PC-3 (cell line): ENCODE data around the gene MKRN2. TPM values are rescaled to one million over a fixed set of nuclear protein-coding genes. Genes with fewer than 3 reads are reported as not detected.
A peak's percentile ranks its signal among the peaks of the same experiment; 100 is the strongest.

Source experiments
- ATAC-seq: fragments of 200-7000 bp; cut with Tn5 transposase; 2 replicates; pipeline ENCODE4 v1.9.1; 2020; ENCODE audit warnings: mild to moderate bottlenecking, moderate library complexity
- BruUV-seq: library from RNA; stranded (reverse); fragments of 400-500 nt; replicated peaks from 2 replicates; lab custom pipeline; 2021; lab: Mats Ljungman, UMichigan
- CTCF ChIA-PET: fragments of 300-600 bp; sonication (Branson Sonifier 250); formaldehyde crosslinking; loops from one replicate; lab custom pipeline; 2022; ENCODE audit warnings: antibody characterized with exemption; lab: Charles Lee
- POLR2A ChIA-PET: fragments of 300-600 bp; sonication (Branson Sonifier 250); formaldehyde crosslinking; loops from one replicate; lab custom pipeline; 2022; ENCODE audit warnings: antibody characterized with exemption; ENCODE audit not compliant: unreplicated experiment; lab: Charles Lee
- DNase-seq: peaks from one replicate; pipeline ENCODE4 v3.0.0-alpha.2; 2015
- H2AFZ ChIP-seq: fragments of 300-600 bp; sonication (generic); 2 replicates; pipeline ENCODE4 v1.6.0; 2016; ENCODE audit warnings: antibody characterized with exemption, low read length
- H3F3A ChIP-seq: fragments of 300-600 bp; sonication (generic); one replicate; pipeline ENCODE4 v1.6.0; 2017; ENCODE audit warnings: antibody characterized with exemption, low read length, control low read depth, mild to moderate bottlenecking; ENCODE audit not compliant: unreplicated experiment
- H3K27ac ChIP-seq: fragments of 300-600 bp; sonication (generic); 2 replicates; pipeline ENCODE4 v1.5.1; 2016; ENCODE audit warnings: mild to moderate bottlenecking, low read length
- H3K27me3 ChIP-seq: fragments of 300-600 bp; sonication (generic); 2 replicates; pipeline ENCODE4 v1.6.1; 2016; ENCODE audit warnings: low read length, mixed read lengths
- H3K36me3 ChIP-seq: fragments of 300-600 bp; sonication (generic); 2 replicates; pipeline ENCODE4 v1.6.1; 2016; ENCODE audit warnings: low read depth, mixed run types, low read length, mixed read lengths
- H3K4me1 ChIP-seq: fragments of 300-600 bp; sonication (generic); 2 replicates; pipeline ENCODE4 v1.5.1; 2016; ENCODE audit warnings: low read length; ENCODE audit not compliant: insufficient read depth
- H3K4me2 ChIP-seq: fragments of 300-600 bp; sonication (generic); 2 replicates; pipeline ENCODE4 v1.6.0; 2016; ENCODE audit warnings: low read length
- H3K4me3 ChIP-seq: fragments of 300-600 bp; sonication (generic); 2 replicates; pipeline ENCODE4 v1.5.1; 2016; ENCODE audit warnings: mild to moderate bottlenecking, low read length, mixed read lengths
- H3K79me2 ChIP-seq: fragments of 300-600 bp; sonication (generic); 2 replicates; pipeline ENCODE4 v1.6.1; 2017; ENCODE audit warnings: low read length, mixed read lengths
- H3K9ac ChIP-seq: fragments of 300-600 bp; sonication (generic); 2 replicates; pipeline ENCODE4 v1.6.0; 2016; ENCODE audit warnings: mild to moderate bottlenecking, low read length
- H3K9me2 ChIP-seq: fragments of 300-600 bp; sonication (generic); replicated peaks from 2 replicates; pipeline ENCODE4 v1.6.1; 2016; ENCODE audit warnings: mixed run types, low read length, mixed read lengths
- H3K9me3 ChIP-seq: fragments of 300-600 bp; sonication (generic); 2 replicates; pipeline ENCODE4 v1.6.1; 2016; ENCODE audit warnings: low read length, mixed read lengths
- H4K20me1 ChIP-seq: fragments of 300-600 bp; sonication (generic); 2 replicates; pipeline ENCODE4 v1.6.1; 2016; ENCODE audit warnings: low read length, mixed read lengths
- CTCF ChIP-seq: fragments of 300-600 bp; sonication (generic); conservative IDR thresholded peaks from 2 replicates; pipeline ENCODE4 v1.5.1; 2017; ENCODE audit warnings: antibody characterized with exemption, low read depth, mild to moderate bottlenecking, low read length
- EZH2 ChIP-seq: fragments of 300-600 bp; sonication (generic); IDR thresholded peaks from one replicate; pipeline ENCODE4 v1.6.1; 2017; ENCODE audit warnings: antibody characterized with exemption, mild to moderate bottlenecking, low read length; ENCODE audit not compliant: unreplicated experiment
- EZH2phosphoT487 ChIP-seq: fragments of 300-600 bp; sonication (generic); IDR thresholded peaks from 2 replicates; pipeline ENCODE4 v1.6.1; 2018; ENCODE audit warnings: mild to moderate bottlenecking, antibody characterized with exemption, low read length, borderline replicate concordance
- intact Hi-C: fragments of 100-400 bp; cut with micrococcal nuclease; formaldehyde crosslinking; loops from 2 replicates; pipeline ENCODE4 v1.9.0; 2023
- total RNA-seq: library from RNA; depleted of rRNA; stranded (reverse); fragments of >200 nt; gene quantifications from 2 replicates; pipeline ENCODE4 v1.2.3, GENCODE V29; 2014

Gene MKRN2
- total RNA-seq, 1 experiment from 2014 or later = 45.8 TPM

DNA sequence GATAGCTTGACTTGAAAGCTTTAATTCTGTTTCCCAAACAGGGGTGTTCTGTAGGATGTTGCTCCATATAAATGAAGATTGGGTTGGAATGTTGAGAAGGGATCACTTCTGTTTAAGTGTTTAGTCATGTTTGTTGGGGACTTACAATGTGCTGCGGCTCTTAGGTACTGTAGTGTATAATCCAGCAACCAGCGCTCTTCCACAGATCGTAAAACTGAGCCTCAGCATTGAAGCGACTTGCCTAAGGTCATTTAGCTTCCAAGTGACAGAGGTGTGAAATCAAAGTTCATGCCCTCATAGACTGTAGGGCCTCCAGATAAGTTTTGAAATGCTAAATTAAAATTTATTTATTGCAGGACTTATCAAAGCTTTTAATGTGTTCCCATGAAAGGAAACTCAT is 1.8 kb downstream of the MKRN2 start:
- Histone ChIP-seq H3K9me3 (no peaks in the 10 kb centered on the region), H3K79me2 (peaks cover 67% of the 10 kb centered on the region), H2AFZ (no peak overlapping the region), H3K4me2 (peak overlapping the region; percentile 82), H3K36me3 (no peaks in the 10 kb centered on the region), H3K4me1 (peaks cover 16% of the 10 kb centered on the region), H4K20me1 (peaks cover 45% of the 10 kb centered on the region), H3K4me3 (peak overlapping the region; percentile 78), H3K27ac (no peak overlapping the region), H3K9me2 (no peaks in the 10 kb centered on the region), H3K27me3 (no peaks in the 10 kb centered on the region), H3K9ac (peak overlapping the region; percentile 93), H3F3A (no peaks in the 10 kb centered on the region)
- TF ChIP-seq EZH2phosphoT487 (no peak), EZH2 (no peak), CTCF (no peak)
- intact Hi-C loops = loop anchor here (5.0 to 10.0 kb wide), 2 partner anchors 104 to 336 kb away; partner anchors contain the start of gene RAF1
- no TSS peak for BruUV-seq
- ATAC-seq = no peak
- POLR2A ChIA-PET = interaction anchor here (0.7 kb wide), 1 partner anchor 1313 kb away, joined by 3 read pairs; no protein-coding TSS in a partner anchor
- CTCF ChIA-PET = no interaction called here
- peak; percentile 38 for DNase-seq

- TF ChIP-seq EZH2phosphoT487 = no peak
- no peak for TF ChIP-seq EZH2
- TF ChIP-seq CTCF = no peak
- ChIA-PET CTCF (no interaction called here), POLR2A (no interaction called here)
- no peak for ATAC-seq
- no peaks in the 10 kb centered on the region for H3K9me3 ChIP-seq
- peak overlapping the region; percentile 82 for H3K4me2 ChIP-seq
- BruUV-seq = no TSS peak
- peaks cover 45% of the 10 kb centered on the region for H4K20me1 ChIP-seq
- no peak overlapping the region for H3K27ac ChIP-seq
- H3K4me1 ChIP-seq = peaks cover 16% of the 10 kb centered on the region
- H3K4me3 ChIP-seq = peak overlapping the region; percentile 78
- no peaks in the 10 kb centered on the region for H3F3A ChIP-seq
- H3K36me3 ChIP-seq = no peaks in the 10 kb centered on the region
- peaks cover 76% of the 10 kb centered on the region for H3K79me2 ChIP-seq
- no peak overlapping the region for H3K9ac ChIP-seq
- no peaks in the 10 kb centered on the region for H3K9me2 ChIP-seq
- intact Hi-C loops = loop anchor here (5.0 to 10.0 kb wide), 2 partner anchors 103 to 335 kb away; partner anchors contain the start of gene RAF1
- no peaks in the 10 kb centered on the region for H3K27me3 ChIP-seq
- no peak for DNase-seq
- H2AFZ ChIP-seq = no peak overlapping the region
Measured at GRCh38 chr3:12559520-12559919, 2.6 kb downstream of the MKRN2 start.

GRCh38 chr3:12560505-12561190 is 3.8 kb downstream of the MKRN2 start:
- no peaks in the 10 kb centered on the region for H3K27me3 ChIP-seq
- no peak for ATAC-seq
- no peaks in the 10 kb centered on the region for H3F3A ChIP-seq
- peaks cover 45% of the 10 kb centered on the region for H4K20me1 ChIP-seq
- H3K4me3 ChIP-seq = no peak overlapping the region
- ChIA-PET CTCF (no interaction called here), POLR2A (no interaction called here)
- H2AFZ ChIP-seq = no peak overlapping the region
- BruUV-seq = no TSS peak
- TF ChIP-seq CTCF (no peak), EZH2phosphoT487 (no peak), EZH2 (no peak)
- no peaks in the 10 kb centered on the region for H3K9me2 ChIP-seq
- no peak overlapping the region for H3K4me2 ChIP-seq
- no peaks in the 10 kb centered on the region for H3K9me3 ChIP-seq
- H3K27ac ChIP-seq = no peak overlapping the region
- H3K9ac ChIP-seq = no peak overlapping the region
- intact Hi-C loops = no loop called here
- H3K4me1 ChIP-seq = peaks cover 16% of the 10 kb centered on the region
- peaks cover 87% of the 10 kb centered on the region for H3K79me2 ChIP-seq
- H3K36me3 ChIP-seq = no peaks in the 10 kb centered on the region
- no peak for DNase-seq
